AML-193 (cell line): ENCODE results near the gene SMIM45.

Experiments
- DNase-seq, 2 experiments: peaks; one replicate each; lab custom pipeline; 2025; lab: John Stamatoyannopoulos, UW

Gene SMIM45

GRCh38 chr22:42001706-42002105, 49.8 kb downstream of the SMIM45 start:
- no peak for DNase-seq

GRCh38 chr22:42007922-42008321, 56.0 kb downstream of the SMIM45 start:
- no peak for DNase-seq
